WERI-Rb-1 (cell line): ENCODE measurements around the gene RAB13.
"Not testable (repeated sequence)": the region's sequence is repeated elsewhere in the genome, so short reads cannot be mapped to it uniquely, and the experiment has no call there.

Experiments used
- DNase-seq: peaks from one replicate; pipeline ENCODE4 v3.0.0-alpha.2; 2020
- H3K27ac ChIP-seq: fragments of 250-450 bp; sonication (Bioruptor Pico); 2 replicates; pipeline ENCODE4 v1.5.1; 2020; ENCODE audit warnings: mild to moderate bottlenecking, moderate library complexity
- H3K27me3 ChIP-seq: fragments of 250-450 bp; sonication (Bioruptor Pico); 2 replicates; pipeline ENCODE4 v1.5.1; 2021; ENCODE audit warnings: mild to moderate bottlenecking, low read depth, moderate library complexity; ENCODE audit not compliant: insufficient read depth, severe bottlenecking
- H3K36me3 ChIP-seq: fragments of 250-450 bp; sonication (Bioruptor Pico); 2 replicates; pipeline ENCODE4 v1.5.1; 2020; ENCODE audit warnings: mild to moderate bottlenecking, moderate library complexity
- H3K4me3 ChIP-seq: 2 replicates; pipeline ENCODE4 v1.5.1; 2011; ENCODE audit warnings: low read depth, mild to moderate bottlenecking, control low read depth, low read length
- H3K9me3 ChIP-seq: fragments of 250-450 bp; sonication (Bioruptor Pico); 2 replicates; pipeline ENCODE4 v1.5.1; 2021; ENCODE audit warnings: mild to moderate bottlenecking, moderate library complexity; ENCODE audit not compliant: severe bottlenecking
- CTCF ChIP-seq: IDR thresholded peaks from 2 replicates; pipeline ENCODE4 v1.5.1; 2011; ENCODE audit warnings: low read depth, mild to moderate bottlenecking, control low read depth, inconsistent platforms, low read length

RAB13 gene

GRCh38 chr1:153984123-153984894 lies 1.8 kb downstream of the RAB13 start:
- Histone ChIP-seq H3K36me3 (no peaks in the 10 kb centered on the region), H3K9me3 (no peaks in the 10 kb centered on the region), H3K27me3 (no peaks in the 10 kb centered on the region), H3K27ac (no peak overlapping the region), H3K4me3 (no peak overlapping the region)
- TF ChIP-seq CTCF: no peak
- no peak for DNase-seq

GRCh38 chr1:153981735-153982134 lies 4.4 kb downstream of the RAB13 start:
- not testable (repeated sequence) for H3K4me3 ChIP-seq, H3K9me3 ChIP-seq, H3K36me3 ChIP-seq, DNase-seq, H3K27ac ChIP-seq, H3K27me3 ChIP-seq

GRCh38 chr1:153979091-153979490 lies 7.0 kb downstream of the RAB13 start:
- not testable (repeated sequence) for H3K27ac ChIP-seq, H3K9me3 ChIP-seq, H3K4me3 ChIP-seq, DNase-seq, H3K27me3 ChIP-seq
- H3K36me3 ChIP-seq: peaks cover 24% of the 10 kb centered on the region

- H3K27ac ChIP-seq: peak overlapping the region; percentile 95
- H3K9me3 ChIP-seq: no peaks in the 10 kb centered on the region
- no peaks in the 10 kb centered on the region for H3K27me3 ChIP-seq
- peak overlapping the region; percentile 83 for H3K4me3 ChIP-seq
- no peak for TF ChIP-seq CTCF
- peaks cover 31% of the 10 kb centered on the region for H3K36me3 ChIP-seq
- no peak for DNase-seq
These were observed 7.7 kb downstream of the RAB13 start for GRCh38 chr1:153978274-153978909.

GRCh38 chr1:153977250-153978240 lies 8.6 kb downstream of the RAB13 start, which contains the start of gene JTB:
Gene JTB (minus strand): TSS chr1:153977674. CDS start chr1:153977252, 422 bp downstream.
- Histone ChIP-seq H3K27me3 (no peaks in the 10 kb centered on the region), H3K36me3 (peaks cover 39% of the 10 kb centered on the region), H3K27ac (peak within 1 kb of the TSS; percentile 95), H3K4me3 (peak within 1 kb of the TSS; percentile 83), H3K9me3 (no peaks in the 10 kb centered on the region)
- DNase-seq: peak; percentile 99
- peak; percentile 23; the same call in 1 of the 2 replicates for TF ChIP-seq CTCF

- no peaks in the 10 kb centered on the region for H3K27me3 ChIP-seq
- peaks cover 46% of the 10 kb centered on the region for H3K36me3 ChIP-seq
- peak overlapping the region; percentile 95 for H3K27ac ChIP-seq
- peak overlapping the region; percentile 83 for H3K4me3 ChIP-seq
- no peak for TF ChIP-seq CTCF
- no peak for DNase-seq
- no peaks in the 10 kb centered on the region for H3K9me3 ChIP-seq
These were observed 9.3 kb downstream of the RAB13 start for GRCh38 chr1:153976819-153977249.
